G401 (cell line): ENCODE results near the gene TFAM. TPM values are rescaled to one million over a fixed set of nuclear protein-coding genes. Genes with fewer than 3 reads are reported as not detected.
A peak's percentile ranks its signal among the peaks of the same experiment; 100 is the strongest.

ENCODE experiments used
- DNase-seq: peaks from one replicate; pipeline ENCODE4 v3.0.0-alpha.2; 2015; ENCODE audit warnings: low spot score
- in situ Hi-C: cut with HindIII; loops from 2 replicates; pipeline ENCODE4 v1.10.0; 2016; ENCODE audit warnings: low sequenced_read_pairs, mixed read lengths
- total RNA-seq: library from RNA; depleted of rRNA; stranded (reverse); fragments of >200 nt; shearing (Covaris generic); gene quantifications from 2 replicates; pipeline ENCODE4 v1.2.3, GENCODE V29; 2014; rRNA removed

TFAM gene
- total RNA-seq: 67.1 and 102 TPM in 2 replicates

DNA sequence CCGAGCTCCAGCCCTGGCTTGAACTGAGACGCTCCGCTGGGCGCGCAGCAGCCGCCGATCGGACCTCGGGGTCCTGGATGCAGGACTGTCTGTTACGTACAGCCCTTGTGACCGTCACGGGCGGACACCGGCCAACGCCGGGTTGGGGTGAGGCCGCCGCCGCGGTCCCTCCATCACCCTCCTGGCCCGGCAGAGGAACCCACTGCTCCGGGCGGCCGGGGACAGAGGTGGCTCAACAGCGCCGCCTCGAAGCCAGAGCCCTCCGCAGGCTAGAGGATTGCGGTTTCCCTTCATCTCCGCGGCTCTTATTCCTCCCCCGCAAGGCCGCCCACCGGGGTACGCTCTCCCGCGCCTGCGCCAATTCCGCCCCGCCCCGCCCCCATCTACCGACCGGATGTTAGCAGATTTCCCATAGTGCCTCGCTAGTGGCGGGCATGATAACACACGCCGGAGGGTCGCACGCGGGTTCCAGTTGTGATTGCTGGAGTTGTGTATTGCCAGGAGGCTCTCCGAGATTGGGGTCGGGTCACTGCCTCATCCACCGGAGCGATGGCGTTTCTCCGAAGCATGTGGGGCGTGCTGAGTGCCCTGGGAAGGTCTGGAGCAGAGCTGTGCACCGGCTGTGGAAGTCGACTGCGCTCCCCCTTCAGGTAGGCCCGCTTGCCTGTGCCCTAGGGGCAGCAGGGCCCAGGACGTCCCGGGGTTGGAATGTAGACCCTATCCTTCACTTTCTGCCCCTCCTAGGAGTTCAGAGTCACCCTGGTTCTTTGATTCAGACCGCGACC lies at the start of gene TFAM:
TFAM (plus strand) TSS at position 412 of the 785 bp plus-strand sequence; CDS start at position 550, 138 bp downstream.
- in situ Hi-C loops: no loop called here

DNA sequence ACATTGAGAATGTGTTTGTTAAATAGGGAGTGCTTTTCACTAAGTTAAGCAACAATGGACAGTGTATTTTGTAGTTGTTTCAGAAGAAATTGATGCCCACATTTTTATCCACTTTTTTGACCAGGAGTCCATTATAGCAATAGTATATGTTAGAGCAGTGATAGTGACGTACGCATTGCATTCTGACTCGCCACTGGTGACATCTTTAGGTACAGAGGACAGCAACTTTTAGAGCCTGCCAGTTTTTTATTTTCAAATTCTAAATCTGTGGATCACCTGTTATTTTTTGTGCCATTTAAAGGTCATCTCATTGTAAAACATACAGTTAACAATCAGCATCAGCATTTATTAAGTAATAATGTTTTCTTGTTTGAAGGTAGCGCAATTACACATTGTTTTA lies 49.0 kb upstream of the TFAM start:
- DNase-seq: no peak
- in situ Hi-C loops: no loop called here

More for the DNA sequence above, at the start of gene TFAM:
- DNase-seq: peak; percentile 93

DNA sequence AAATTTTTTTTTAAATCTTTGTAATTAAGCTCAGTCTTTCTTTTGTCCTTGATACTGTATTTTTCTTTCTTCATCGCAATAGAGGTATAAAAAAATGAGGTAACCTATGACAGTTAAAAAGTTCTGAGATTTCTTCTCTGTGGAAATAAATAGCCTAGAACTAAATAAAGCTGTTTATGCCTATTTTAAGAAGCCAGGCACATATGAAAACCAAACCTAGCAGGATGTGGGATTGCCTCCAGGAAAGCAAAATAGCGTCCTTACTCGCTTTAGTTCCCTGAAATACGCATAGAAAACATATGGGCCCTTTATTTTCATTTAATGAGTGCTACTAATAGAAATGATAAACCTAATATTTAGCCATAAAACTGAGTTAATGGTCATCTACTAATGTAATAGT lies 43.8 kb upstream of the TFAM start:
- in situ Hi-C loops: no loop called here
- DNase-seq: no peak

DNA sequence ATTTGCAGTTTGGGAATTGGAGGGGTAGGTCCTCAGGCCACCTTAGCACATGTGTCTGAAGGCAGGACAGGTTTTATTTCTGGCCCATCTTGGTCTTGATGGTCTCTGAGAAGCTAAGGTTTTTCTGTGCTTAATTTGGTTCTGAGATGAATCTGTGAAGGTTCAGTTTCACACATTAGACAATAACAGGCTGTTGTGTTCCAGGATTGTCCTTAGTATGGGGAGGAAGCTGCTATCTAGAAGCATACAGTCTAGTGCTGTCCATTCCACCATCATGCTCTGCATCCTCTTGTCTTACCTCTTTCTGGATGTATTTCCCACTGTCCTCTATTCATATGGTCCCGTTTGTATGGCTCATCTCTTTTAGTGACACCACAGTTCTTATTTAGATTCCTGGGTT lies 43.3 kb upstream of the TFAM start:
- in situ Hi-C loops: no loop called here
- DNase-seq: no peak

DNA sequence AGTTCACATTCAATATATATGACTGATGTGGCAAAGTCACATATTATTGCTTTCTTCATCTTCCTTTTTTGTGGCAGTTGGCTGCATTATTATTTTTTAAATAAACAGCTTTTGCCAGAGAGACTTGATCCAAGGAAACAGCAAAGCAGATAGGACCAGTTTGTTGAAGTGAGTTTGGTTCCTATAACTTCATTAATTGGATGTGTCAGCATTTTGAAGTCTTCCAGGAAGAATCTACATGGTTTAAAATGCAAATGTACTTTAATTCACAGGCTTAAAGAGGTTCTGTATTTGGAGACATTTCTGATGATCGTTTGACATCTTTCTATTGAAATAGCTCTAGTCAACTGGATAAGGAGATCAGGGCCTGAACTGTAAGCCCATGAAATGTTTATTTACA lies 37.2 kb upstream of the TFAM start:
- DNase-seq: no peak
- in situ Hi-C loops: no loop called here

DNA sequence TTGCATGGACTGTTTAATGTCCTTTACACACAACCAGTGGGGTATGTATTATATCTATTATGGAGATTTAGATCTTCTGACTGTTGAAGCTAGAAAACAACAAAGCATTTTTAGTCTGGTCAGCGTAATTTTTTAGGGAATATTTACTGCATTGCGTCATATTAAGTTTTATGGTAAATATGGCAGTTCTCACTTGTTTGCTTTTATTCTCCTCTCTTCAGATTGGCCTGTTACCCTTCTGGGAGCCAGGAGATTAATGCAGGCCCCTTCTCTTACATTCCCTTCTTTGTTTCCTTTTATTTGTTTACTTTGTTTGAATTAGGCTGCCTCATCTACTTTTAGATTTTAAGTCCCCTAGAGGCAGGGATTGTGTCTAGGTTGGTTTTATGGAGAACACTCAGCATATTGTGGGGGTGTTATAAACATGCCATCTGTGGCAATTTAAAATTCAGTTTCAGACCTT lies 36.6 kb upstream of the TFAM start:
- in situ Hi-C loops: no loop called here
- DNase-seq: no peak

DNA sequence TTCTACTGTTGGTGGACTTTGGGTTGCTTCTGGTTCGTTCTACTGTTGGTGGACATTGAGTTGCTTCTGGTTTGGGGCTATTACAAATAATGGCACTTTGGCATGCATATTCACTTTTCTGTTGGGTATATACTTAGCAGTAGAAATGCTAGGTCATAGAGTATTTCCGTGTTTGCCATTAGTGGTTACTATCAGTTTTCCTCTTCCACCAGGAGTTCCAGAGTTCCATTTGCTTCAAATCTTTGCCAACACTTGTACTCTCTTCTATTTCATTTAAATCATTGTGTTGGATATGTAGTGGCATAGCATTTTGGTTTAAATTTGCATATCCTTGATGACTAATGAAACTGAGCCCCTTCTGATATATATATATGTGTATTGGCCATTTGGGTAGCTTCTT lies 35.2 kb upstream of the TFAM start:
- DNase-seq: no peak
- in situ Hi-C loops: no loop called here

DNA sequence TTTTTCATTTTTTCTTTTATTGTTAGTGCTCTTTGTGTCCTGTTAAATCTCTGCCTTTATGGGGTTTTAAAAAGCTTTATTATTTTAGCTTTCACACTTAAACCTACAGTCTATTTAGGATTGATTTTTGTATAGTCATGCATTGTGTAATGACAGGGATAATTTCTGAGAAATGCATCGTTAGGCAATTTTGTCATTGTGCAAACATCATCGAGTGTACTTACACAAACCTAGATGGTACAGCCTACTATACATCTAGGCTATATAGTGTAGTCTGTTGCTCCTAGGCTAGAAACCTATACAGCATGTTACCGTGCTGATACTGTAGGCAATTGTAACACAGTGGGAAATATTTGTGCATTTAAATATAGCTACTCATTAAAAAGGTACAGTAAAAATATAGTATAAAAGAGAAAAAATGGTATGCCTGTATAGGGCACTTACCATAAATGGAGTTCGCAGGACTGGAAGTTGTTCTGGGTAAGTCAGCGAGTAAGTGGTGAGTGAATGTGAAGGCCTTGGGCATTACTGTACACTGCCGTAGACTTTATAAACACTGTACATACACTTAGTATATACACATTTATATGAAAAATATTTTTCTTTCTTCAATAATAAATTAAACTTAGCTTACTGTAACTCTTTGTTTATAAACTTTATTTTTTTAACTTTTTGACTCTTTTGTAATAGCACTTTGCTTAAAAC lies 34.4 kb upstream of the TFAM start:
- DNase-seq: no peak
- in situ Hi-C loops: no loop called here

DNA sequence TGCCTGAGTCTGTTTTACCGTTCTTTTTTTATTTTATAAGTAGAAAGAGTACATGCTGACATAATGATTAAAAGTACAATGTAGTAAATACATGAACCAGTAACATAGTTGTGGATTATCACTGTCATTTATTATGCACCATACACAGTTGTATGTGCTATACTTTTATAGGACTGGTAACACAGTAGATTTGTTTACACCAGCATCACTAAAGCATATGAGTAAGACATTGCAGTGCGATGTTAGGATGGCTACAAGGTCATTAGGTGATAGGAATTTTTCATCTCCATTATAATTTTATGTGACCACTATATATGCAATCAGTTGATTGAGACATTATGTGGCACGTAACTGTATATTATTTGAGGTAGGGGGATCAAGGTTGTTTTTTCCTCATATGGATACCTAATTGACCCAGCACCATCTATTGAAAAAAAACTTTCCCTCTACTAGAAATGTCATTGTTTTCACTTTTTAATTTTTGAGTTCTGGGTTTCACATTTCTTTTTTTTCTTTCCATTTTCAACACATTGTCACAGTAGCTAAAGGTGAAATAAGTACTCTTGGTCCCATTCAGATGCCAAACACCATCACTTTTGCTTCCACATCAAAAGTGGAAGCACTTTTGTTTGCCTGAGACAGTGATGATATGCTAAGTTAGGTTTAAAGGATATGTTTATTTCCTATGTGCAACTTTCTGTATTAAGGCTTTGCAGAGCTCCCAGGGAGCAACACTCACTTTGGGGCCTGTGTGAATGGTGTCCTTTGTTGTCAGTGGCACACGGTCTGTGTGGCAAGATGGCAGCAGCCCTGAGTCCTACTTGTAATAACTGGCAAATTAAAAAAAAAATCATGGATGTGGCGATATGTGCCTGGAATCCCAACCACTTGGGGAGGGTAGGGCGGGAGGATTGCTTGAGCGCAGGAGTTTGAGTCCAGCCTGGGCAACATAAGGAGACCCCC lies 33.3 kb upstream of the TFAM start:
- in situ Hi-C loops: no loop called here

DNA sequence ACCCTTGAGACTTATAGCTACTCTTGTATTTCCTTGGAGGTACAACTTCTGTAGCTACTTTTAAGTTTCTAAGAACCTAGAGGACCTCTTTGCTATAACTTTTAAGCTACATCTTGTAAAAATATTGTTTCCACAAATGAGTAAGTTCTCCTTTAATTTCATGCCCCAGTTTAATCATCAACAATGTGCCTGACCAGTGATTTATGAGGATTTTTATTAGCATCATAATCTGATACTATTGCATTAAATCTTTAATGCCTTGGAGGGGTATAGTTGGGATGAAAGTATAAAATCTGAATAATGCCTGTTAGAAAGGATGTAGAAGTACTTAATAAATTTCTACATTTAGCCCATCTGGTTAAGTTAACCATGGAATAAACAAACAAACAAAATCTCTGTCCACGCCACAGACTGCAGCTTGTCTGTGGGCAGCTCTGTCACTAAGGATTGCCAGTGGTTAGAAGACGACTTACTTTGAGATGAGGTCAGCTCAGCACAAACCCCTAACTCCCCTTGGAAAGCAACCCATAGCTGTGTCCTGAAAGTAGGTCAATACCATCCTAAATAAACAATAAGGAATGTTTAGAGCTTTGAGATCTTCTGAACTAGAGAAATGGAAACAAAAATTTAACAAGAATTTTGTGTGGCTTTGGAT lies 32.1 kb upstream of the TFAM start:
- in situ Hi-C loops: no loop called here
- no peak for DNase-seq

More for the DNA sequence above, 33.3 kb upstream of the TFAM start:
- no peak for DNase-seq

DNA sequence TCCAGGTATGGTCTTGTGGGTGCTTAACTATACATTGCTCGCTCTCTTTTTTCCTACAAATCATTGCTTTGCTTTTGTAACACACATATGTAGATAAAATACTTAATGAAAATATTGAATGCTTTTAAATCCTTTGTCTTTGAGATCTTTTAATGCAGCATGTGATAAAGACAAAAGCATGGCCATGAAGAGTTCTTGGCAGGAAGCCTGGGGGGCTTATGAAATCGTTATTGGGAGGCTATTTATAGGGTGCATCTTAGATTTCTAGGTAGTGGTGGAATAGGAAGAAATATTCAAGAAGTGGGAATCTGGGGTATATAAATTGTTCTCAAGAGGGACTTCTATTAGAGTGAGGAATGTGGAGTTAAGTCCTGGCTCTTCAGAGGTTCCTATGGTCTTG lies 28.5 kb upstream of the TFAM start:
- in situ Hi-C loops: no loop called here
- no peak for DNase-seq

DNA sequence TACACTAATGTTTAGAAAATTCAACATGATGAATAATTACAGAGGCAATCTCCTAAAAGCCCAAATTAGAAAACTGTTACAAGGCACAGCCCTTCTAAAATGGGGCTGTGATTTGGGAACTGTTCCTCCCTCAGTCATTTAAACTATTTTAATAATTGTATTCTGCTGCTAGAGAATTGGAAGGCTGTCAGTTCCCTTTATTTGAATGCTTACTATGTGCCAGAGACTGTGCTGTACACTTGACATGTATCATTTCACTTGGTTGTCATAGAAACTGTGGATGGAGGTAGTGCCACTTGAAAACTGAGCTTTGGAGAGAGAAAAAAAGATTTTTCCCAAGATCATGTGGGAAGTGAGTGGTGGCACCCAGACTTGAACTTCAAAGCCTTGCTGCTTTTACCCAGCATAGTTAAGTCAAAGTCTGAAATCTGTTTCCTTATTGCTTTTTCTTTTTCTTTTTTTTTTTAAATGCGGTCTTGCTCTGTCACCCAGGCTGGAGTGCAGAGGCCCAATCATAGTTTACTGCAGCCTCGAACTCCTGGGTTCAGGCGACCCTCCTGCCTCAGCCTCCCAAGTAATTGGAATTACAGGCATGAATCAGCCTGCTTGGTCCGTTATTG lies 26.8 kb upstream of the TFAM start:
- DNase-seq: no peak
- in situ Hi-C loops: no loop called here

DNA sequence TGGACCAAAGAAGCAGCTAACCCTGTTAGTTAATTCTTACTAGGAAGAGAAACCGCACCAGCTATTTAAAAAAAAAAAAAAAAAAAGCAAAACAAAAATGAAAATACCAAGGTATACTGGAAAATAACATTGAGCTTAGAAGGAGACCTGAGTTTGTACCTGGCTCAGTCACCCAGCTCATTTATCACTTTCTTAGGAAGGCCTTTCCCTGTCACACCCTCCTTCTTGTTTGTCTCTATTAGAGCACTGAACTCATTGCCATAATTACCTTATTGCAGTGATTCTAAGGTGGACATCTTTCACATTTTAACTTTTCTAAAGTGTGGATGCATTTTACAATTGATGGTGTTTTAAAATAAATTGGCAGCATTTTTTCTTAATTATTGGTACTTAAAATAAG lies 26.3 kb upstream of the TFAM start:
- DNase-seq: no peak
- in situ Hi-C loops: no loop called here

DNA sequence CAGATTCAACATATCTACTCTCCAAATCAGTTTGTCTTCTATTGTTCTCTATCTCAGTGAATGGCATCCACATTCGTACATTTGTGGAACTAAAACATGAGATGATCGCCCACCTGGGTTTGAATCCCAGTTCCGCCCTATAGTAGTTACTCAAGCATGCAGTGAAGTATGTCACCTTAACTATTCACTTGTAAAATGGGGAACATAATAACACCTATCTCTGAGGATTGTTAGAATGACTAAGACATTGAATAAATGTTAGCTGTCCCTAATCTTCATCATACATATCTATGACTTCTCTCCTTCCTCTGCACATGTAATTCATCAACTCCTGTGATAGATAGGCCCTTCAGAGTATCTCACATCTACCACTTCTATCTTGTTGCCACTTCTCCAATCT lies 25.7 kb upstream of the TFAM start:
- in situ Hi-C loops: no loop called here
- no peak for DNase-seq

DNA sequence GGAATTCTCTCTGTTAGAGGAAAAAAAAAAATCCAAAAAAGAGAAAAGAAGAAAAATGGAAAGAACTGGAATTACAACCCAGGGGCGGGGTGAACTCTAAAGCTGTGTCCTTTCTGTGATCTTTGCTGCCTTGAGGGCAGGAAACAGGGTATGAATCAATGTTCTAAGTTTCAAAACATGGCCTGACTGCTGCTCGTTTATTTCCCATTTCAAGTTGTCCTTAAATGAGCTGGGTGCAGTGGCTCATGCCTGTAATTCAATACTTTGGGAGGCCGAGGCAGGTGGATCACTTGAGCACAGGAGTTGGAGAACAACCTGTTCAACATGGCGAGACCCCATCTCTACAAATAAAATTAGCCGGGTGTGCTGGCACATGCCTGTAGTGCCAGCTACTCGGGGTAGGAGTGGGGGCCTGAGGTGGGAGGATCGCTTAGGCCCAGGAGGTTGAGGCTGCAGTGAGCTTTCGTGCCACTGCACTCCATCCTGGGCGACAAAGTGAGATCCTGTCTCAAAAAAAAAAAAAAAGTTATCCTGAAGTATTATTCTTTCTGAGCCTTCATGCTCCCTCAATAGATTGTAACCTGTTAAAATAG lies 24.7 kb upstream of the TFAM start:
- no peak for DNase-seq
- in situ Hi-C loops: no loop called here

DNA sequence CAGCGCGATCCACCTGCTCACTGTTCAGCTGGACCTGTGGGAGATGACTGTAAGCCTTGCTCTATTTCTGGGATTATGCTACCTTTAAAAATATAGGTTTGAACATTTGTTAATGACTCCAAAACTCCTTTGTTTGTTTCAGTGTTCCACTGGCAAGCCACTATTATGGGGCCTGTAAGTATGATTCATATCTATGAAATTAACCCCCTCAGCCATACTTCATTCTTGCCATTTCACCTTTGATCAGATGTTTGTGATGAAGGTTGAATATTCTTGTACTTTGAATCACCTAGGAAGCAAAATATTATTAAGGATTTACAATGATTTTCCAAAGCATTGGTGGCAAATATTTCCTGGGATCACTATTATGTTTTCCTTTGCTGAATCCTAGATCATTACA lies 23.9 kb upstream of the TFAM start:
- no peak for DNase-seq
- in situ Hi-C loops: no loop called here

DNA sequence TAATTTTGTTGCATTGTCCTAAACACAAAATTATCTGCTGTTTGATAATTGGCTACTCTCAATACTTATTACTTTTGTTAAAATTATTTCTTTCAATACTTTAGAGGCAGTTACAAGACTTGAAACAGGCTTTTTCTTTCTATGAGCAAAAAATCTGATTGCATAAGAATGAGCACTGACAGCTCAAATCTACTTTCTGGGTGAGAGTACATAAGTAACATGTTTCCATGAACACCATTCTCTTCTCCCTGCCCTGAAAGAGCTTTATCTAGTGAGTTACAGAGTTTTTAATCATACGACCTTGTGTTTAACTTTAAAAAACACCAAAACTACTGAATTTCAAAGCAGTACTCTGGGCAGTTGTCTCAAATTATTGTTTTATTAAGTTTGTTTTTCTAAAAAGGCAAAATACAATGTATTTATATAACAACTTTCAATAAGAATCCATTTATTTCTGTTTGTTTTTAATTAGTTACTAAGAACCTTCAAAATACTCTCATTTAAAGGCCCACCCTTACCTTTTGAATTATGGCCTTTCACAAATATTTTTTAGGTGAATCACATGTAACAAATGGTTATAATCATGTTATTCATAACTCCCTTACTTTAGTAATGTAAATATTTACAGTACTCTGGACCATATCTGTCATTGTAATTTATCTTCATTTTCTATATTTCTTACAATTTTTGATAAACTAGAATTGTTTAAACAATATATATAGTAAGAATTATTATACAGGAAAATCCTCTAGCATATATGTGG lies 23.0 kb upstream of the TFAM start:
- DNase-seq: no peak
- in situ Hi-C loops: no loop called here

DNA sequence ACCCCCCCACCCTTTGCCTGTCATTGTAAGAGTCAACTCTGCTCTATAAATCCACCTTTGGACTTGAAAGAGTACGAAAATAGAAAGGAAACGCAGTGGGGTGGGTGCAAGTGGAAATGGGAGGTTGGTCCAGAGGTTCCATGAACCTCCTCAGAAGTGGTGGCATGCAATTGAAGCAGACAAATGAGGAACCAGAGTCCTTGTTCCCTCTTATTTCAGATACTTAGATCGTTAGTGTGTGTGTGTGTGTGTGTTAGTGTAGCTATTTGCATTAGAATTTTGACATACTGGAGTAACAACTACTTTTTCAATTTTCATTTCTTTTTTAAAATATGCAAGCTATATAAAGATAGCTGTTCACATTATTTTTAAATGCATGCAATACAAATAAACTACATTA lies 18.1 kb upstream of the TFAM start:
- no peak for DNase-seq
- in situ Hi-C loops: no loop called here
